Erythroblast (primary cell): ENCODE measurements around the gene LHX5.

Source experiments
- DNase-seq, 2 experiments: peaks; one replicate each; lab custom pipeline; 2025; lab: John Stamatoyannopoulos, UW
- GATA1 ChIP-seq: IDR thresholded peaks from 2 replicates; pipeline ENCODE4 v1.6.1; 2011; ENCODE audit warnings: low read depth, mild to moderate bottlenecking, control low read depth, low read length, moderate library complexity
- POLR2A ChIP-seq: IDR thresholded peaks from 2 replicates; pipeline ENCODE4 v1.6.1; 2011; ENCODE audit warnings: mild to moderate bottlenecking, low read length

The LHX5 gene

DNA sequence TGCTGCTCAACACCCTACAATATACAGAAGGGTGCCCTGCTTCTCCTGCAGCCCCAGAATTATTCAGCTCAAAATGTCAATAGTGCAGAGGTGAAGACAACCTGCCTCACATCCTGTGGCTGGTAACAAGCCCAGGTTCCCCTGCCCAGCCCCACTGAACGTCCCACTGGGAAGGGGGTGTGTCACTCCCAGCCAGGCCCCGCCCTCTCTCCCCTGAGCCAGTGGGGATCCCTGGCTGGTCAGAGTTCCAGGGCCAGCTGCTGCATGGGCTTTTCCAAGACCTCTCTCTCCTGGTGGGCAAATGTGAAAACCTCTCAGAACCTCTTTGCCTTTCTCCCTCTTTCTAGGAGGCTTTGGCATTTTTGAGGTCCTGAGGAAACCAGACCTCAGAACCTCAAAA lies 13.7 kb upstream of the LHX5 start:
- TF ChIP-seq GATA1 = no peak
- TF ChIP-seq POLR2A = no peak
- no peak for DNase-seq

DNA sequence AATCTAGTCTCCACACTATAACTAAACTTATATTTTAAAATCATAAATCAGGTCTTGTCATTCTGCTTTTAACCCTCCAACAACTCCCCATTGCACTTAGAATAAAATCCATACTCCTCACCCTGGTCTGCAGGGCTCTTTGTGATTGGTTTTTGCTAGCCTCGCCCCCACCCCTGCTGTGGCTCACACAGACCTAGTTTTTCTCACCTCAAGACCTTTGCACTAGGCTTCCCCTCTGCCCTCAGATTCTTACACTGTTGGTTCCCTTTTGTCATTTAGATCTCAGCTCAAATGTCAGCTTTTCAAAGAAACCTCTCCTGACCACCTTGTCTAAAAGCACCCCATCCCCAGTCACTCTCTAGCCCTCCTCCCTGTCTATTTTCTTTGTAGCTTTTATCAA lies 10.7 kb upstream of the LHX5 start:
- DNase-seq = no peak
- no peak for TF ChIP-seq POLR2A
- no peak for TF ChIP-seq GATA1

DNA sequence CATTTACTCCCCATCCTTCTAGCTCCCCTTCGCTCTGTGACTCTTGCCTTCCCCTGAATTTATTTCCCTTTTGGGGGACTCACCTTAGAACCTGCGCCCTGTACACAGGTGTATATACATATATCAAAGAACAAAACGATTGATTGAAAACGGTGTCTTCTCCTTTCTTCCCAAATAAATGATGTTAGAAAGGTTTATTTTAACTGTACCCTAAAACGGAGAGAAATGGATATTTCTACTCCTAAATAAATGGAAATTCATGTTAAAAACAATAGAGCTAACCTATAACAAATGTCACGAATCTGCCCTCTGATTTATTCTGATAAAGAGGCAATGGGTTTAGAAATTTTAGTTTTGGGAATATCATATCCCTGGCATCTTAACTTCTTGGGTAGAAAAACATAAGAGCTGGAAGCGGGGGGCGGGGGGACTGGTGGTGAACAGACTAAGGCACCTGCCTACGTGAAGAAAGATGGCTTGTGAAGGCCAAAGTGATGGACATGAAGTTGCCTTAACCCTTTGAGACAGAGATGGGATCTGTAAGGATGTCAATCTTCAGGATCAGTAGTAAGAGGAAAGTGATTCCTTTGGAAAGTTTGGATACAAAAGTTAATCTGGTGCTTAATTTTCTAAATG lies 8.8 kb upstream of the LHX5 start:
- no peak for TF ChIP-seq GATA1
- TF ChIP-seq POLR2A = no peak
- no peak for DNase-seq

DNA sequence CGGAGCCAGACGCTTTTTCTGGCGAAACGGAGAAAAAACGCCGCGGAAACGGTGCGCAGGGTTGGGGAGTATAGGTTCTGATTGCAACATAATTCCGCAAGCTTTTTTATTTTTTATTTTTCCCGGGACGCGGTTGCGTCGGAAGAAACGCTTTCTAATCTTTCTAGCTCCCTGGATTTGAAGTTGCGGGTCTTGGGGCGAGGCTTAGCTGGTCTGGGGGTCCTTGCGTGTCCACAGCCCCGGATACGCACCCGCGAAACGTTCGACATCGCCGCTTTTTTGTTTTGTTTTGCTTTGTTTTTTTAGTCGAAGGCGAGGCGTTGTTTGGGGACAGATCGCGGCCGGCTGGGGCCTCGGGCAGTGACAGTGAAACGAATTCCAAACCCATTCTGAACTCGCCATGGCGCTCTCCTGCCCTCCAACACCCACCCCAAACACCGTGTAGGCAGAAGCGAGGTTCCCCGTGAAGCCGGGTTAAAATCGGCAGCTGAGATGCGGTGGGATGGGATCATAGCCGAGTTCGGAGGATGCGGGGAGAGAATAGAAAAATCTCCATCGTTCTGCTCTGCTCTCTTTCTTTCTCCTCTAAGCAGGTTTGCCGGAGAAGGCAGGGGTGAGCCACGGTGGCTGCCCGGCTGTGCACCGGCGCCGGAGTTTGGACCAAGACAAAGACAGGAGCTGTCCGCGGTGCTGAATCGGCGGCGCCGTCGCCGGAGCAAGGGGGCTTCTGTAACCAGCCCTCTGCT lies 8.1 kb upstream of the LHX5 start:
- peak; percentile 36 to 45 for DNase-seq
- no peak for TF ChIP-seq GATA1
- no peak for TF ChIP-seq POLR2A

GRCh38 chr12:113479216-113479589 lies 7.5 kb upstream of the LHX5 start:
- no peak for DNase-seq
- no peak for TF ChIP-seq GATA1
- TF ChIP-seq POLR2A = no peak

- TF ChIP-seq GATA1 (no peak), POLR2A (no peak)
- no peak for DNase-seq
Measured at GRCh38 chr12:113478351-113479011, 6.8 kb upstream of the LHX5 start.

GRCh38 chr12:113477842-113478215 lies 6.2 kb upstream of the LHX5 start:
- TF ChIP-seq POLR2A (no peak), GATA1 (no peak)
- DNase-seq = no peak

DNA sequence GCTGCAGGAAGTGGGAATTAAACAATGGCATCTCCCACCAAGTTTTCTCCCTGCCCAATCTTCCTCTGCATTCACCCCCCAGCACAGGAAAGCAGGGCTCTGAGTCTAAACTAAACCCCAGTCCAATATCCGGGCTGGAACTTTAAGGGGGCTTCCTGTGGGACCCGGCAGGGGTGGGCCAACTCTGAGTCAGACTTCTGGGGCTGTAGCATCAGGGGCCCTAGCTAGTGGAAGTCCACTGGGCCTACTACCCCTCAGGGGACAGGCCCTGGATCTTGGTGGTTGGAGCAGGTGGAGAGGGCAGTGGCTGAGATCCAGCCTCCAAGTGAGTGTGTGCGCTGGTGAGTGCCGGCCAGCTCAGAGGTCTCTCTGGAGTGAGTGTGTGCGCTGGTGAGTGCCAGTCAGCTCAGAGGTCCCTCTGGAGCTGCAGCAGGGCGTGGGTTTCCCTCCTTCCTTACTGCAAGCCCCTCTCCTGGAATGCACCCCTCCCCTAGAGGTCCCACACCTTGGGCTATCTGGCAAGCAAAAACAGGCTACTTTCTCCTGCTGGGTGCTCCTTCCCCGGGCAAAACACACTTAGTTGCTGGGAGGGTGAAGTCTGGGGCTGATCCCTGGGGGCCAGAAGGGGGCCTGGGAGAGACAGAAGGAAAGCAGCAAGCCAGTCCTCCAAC lies 5.6 kb upstream of the LHX5 start:
- no peak for TF ChIP-seq POLR2A
- no peak for TF ChIP-seq GATA1
- no peak for DNase-seq

- no peak for DNase-seq
- TF ChIP-seq GATA1 = no peak
- no peak for TF ChIP-seq POLR2A
Measured at GRCh38 chr12:113476176-113476986, 4.7 kb upstream of the LHX5 start.

DNA sequence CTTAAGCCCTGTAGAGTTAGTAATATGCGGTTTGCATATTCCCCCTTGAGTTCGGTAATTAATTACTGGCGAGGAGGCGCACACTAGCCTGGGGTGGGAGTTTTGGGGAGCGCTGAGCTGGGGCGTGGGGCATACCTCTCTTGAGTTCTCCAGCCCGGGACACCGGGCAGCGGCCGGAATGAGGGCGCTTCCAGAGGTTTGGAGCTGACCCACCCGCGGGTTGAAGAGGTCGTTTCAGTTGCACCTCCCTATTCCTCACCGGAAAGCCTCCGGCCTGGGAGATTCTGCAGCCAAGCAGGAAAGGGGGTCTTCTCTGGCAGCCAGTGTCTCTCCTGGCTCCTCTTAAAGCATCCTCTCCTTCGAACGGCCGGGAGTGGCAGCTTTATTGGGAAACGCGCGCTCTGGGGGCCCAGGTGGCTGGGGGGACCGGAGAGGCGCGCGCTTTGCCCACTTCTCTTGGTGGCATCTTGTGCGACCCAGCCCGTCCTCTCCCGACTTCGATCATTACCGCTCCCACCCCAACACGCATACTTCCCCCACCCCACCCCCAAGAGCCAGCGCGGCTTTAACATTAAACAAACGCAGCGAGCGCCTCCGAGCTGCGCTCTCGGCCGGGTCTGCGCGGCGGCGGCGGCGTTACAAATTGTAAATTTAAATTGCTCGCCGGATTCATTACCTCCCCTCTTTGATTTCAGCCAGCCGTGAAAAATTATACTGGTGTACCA lies 3.9 kb upstream of the LHX5 start:
- no peak for TF ChIP-seq POLR2A
- no peak for TF ChIP-seq GATA1
- no peak for DNase-seq

GRCh38 chr12:113474635-113475436 lies 3.2 kb upstream of the LHX5 start:
- TF ChIP-seq POLR2A (no peak), GATA1 (no peak)
- DNase-seq = no peak

DNA sequence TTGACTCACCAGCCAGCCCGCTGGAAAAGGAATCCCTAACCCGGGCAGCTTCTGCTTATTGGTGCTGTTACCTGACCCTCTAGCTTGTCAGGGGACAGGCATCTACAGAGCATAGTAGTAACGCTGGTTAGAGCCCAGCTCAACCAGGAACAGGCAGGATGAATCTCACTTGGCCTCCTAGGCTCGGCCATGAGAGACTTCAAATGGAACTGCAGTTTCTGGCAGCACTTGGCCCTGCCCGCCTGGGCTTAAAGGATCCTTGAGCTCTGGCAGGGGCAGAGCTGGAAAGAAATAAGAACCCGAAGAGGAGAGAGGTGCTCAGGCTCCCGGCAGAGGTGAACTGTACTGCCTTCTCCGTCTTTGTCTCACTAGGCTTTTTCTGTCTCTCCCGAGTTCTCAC lies 2.3 kb upstream of the LHX5 start:
- no peak for TF ChIP-seq POLR2A
- no peak for DNase-seq

DNA sequence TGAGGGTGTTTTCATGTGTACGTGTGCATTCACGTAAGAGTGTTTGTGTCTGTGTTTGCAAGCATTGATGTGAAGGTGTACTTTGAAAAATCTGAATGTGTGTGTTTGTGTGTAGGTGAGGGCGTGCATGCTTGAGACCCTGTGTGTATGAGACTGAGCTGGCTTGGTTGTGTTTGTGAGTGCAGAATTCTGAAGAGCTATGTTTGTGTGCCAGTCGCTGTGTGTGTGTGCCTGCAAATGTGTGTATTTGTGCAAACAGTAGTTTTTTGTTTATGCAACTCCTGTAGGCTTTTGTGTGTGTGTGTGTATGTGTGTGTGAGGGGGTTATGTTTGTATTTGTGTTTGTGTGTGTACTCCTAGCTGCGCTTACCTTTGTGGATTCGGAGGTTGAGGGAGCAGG lies 1.7 kb upstream of the LHX5 start:
- TF ChIP-seq POLR2A (no peak), GATA1 (no peak)
- no peak for DNase-seq
